GM18517 (cell line): ENCODE data around the gene ACTR5.

Experiments used
- ATAC-seq: cut with Tn5 transposase; IDR thresholded peaks from one replicate; pipeline ENCODE4 v1.9.1; 2021; ENCODE audit warnings: mild to moderate bottlenecking, moderate library complexity; ENCODE audit not compliant: unreplicated experiment

The ACTR5 gene

DNA sequence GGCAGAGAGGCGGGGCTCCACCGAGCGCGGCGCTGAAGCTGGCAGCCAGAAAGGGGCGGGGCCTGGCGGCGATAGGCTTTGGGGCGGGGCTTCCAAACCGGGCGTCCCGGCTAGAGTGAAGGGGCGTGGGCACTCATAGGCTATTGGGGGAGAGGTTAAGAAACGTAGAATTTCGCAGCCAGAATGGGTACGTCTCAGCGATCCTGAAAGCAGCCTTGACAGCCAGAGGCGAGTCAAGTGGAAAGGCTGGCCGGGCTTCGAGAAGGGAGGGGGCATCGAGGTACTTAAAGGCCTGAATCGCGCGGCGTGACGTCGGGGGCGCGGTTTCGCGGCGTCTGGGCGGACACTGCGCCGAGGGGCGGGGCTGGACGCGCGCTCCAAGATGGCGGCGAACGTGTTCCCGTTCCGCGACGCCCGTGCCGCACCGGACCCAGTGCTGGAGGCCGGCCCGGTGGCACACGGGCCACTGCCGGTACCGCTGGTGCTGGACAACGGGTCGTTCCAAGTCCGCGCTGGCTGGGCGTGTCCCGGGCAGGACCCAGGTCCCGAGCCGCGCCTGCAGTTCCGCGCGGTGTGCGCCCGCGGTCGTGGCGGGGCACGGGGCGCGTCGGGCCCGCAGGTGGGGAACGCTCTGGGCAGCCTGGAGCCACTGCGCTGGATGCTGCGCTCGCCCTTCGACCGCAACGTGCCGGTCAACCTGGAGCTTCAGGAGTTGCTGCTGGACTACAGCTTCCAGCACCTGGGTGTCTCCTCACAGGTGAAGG, at the start of gene ACTR5:
ACTR5 (plus strand) TSS at position 364 of the 764 bp plus-strand sequence; CDS start at position 383, 19 bp downstream.
- ATAC-seq: peak; percentile 80

- no peak for ATAC-seq
These were observed 49.7 kb upstream of the ACTR5 start for GRCh38 chr20:38698541-38698940.

DNA sequence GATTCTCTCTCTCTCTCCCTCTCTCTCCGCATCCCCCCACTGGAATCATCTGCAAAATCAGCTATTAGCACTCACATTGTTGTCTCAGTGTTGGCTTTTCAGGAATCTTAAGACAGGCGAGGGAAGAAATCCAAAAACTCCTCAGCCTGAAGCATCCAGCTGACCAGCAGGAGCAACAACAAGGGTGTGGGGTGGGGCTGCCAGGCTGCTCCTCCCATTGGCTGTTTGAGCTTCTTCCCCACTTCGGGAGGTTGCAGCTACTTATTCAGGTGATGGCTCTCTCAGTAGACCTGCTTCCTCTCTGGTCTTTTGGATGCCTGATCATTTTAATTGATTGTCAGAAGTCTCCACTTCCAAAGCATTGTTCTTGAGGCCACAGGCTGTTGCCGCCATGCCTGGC, 48.1 kb upstream of the ACTR5 start:
- no peak for ATAC-seq

DNA sequence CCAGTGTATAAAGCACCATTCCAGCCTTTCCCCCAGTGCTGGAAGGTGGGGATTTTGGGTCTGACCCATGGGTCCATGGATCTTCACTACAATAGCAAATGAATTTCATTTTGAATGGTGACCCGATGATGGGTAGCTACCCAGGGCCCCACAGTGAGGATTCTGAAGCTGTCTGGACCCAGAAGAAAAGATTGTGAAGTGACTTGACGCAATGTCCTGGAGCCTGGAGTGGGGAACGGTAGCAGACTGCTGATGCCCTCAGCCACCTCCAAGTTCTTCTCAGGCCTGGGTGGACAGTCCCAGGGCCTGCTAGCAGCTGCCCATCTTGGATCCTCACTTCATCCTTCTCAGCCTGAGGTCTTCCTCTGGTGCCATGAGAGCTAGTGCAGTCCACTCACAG, 47.3 kb upstream of the ACTR5 start:
- ATAC-seq: no peak

GRCh38 chr20:38703526-38703925, 44.7 kb upstream of the ACTR5 start:
- ATAC-seq: no peak

DNA sequence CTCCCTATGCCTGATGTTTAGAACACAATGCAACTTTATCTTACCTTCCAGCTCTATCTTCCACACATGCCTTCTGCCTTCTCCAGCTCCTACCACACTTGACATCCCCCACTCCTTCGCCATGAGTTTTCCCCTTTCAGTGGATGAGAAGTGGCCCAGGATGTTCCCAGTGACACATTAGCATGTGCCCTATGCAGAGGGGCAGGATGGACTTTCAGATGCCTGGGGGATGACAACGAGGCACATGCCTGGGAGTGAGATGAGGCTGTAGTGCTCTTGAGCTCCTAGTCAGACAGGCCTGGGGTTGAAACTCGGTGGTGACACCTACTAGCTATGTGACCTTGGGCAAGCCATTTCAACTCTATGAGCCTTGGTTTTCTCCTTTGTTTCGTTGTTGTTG, 44.1 kb upstream of the ACTR5 start:
- no peak for ATAC-seq

DNA sequence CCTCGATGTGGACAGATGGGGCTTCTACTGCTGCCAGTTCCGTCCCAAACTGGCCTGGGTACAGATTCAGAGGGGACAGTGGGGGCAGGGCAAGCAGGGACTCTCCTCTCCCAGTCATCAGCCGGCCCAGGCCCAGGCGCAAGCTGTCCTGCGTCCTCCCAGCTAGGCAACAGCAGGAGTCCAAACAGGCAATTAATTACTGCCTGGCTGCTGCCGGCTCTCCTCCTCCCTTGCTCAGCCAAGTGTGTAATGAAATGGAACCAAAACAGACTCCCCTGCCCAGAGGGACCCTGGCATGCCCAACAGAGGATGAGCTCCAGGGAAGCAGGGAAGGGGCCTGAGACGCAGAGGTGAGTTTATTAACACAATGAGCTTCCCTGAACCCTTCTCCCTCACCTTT, 41.8 kb upstream of the ACTR5 start:
- ATAC-seq: no peak

- no peak for ATAC-seq
These were observed 34.0 kb upstream of the ACTR5 start for GRCh38 chr20:38714308-38714707.

DNA sequence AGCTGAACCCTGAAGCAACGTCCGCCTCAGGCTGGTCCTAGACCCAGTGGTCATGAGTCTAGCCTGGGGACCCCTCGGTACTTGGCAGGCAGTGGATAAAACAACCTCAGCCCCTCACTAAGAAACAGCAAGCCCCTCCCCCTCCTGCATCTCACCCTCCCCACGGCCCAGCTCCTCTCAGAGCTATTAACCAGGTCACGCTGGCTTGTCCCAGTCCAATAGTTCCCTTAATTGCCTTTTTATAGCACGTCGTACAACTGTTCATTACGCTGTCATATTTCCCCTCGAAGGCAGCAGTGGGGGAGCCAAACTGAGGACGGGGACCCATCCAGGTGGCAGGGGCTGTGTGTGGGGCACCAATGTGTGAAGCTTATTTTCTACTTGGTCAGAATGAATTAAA, 32.6 kb upstream of the ACTR5 start:
- no peak for ATAC-seq

- ATAC-seq: no peak
These were observed 25.6 kb upstream of the ACTR5 start for GRCh38 chr20:38722683-38723016.

- ATAC-seq: no peak
These were observed 25.0 kb upstream of the ACTR5 start for GRCh38 chr20:38723017-38723847.

GRCh38 chr20:38723848-38724625, 24.2 kb upstream of the ACTR5 start, which contains the start of gene SLC32A1:
Gene SLC32A1, plus strand, starts transcription at chr20:38724486. Its CDS starts 239 bp downstream, at chr20:38724725.
- no peak for ATAC-seq

DNA sequence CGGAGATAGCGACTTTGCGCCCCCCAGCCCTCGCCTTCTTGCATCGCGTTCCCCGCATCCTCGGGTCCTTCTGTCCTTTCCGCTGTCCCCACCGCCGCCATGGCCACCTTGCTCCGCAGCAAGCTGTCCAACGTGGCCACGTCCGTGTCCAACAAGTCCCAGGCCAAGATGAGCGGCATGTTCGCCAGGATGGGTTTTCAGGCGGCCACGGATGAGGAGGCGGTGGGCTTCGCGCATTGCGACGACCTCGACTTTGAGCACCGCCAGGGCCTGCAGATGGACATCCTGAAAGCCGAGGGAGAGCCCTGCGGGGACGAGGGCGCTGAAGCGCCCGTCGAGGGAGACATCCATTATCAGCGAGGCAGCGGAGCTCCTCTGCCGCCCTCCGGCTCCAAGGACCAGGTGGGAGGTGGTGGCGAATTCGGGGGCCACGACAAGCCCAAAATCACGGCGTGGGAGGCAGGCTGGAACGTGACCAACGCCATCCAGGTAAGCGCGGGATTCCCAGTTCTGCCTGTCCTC, 23.6 kb upstream of the ACTR5 start:
- ATAC-seq: no peak

GRCh38 chr20:38725148-38725901, 22.9 kb upstream of the ACTR5 start:
- no peak for ATAC-seq

DNA sequence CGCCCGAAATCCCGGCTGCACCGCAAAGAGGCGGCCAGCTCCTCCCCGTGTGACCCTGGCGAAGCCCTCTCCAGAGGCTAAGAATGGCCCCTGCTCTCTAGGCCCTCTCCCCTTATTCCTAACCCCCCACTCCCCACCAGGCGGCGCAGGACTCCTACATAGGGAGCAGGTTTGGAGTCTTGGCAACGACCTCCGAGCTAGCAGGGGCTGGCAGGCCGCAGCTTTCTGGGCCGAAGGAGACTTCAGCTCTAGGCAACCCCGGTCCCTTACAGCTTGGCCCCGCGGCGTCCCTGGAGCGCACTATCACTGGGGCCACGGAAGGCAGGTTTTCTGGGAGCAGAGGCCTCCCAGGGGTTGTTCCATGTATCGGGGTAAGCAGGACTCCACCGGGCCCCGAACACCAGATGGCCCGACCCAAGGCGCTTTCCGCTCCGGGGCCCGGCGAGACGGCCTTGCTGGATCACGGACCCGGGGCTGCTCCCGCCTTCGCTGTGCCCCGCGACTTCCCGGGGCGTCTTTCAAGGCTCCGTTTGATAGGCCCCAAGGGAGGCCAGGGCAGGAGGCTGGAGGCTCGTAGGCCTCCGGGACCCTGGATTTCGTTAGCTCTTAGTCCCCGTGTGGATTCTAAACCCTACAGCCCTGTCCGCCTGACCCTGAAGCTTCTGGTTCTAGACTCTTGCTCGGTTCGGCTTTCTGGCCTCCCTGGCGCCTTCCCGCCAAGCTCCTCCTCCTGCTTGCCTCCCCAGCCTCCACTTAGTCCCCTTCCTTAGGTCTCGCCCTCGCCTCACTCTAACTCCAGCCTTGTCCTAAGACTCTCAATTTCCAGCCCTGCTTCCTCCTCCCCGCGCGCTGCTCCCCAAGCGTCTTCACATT, 22.1 kb upstream of the ACTR5 start:
- ATAC-seq: no peak

GRCh38 chr20:38726804-38727606, 21.3 kb upstream of the ACTR5 start:
- no peak for ATAC-seq

DNA sequence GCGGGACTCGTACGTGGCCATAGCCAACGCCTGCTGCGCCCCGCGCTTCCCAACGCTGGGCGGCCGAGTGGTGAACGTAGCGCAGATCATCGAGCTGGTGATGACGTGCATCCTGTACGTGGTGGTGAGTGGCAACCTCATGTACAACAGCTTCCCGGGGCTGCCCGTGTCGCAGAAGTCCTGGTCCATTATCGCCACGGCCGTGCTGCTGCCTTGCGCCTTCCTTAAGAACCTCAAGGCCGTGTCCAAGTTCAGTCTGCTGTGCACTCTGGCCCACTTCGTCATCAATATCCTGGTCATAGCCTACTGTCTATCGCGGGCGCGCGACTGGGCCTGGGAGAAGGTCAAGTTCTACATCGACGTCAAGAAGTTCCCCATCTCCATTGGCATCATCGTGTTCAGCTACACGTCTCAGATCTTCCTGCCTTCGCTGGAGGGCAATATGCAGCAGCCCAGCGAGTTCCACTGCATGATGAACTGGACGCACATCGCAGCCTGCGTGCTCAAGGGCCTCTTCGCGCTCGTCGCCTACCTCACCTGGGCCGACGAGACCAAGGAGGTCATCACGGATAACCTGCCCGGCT, 20.6 kb upstream of the ACTR5 start:
- no peak for ATAC-seq

- no peak for ATAC-seq
These were observed 20.0 kb upstream of the ACTR5 start for GRCh38 chr20:38728191-38728781.
